OCI-LY3 (cell line): ENCODE results near the gene KDM4B.

Experiments
- CTCF ChIP-seq: fragments of 200-600, 300-600 bp; sonication (generic); IDR thresholded peaks from 2 replicates; pipeline ENCODE4 v1.5.1; 2014; ENCODE audit warnings: antibody characterized with exemption, low read length, low read depth
- EZH2phosphoT487 ChIP-seq: fragments of 200-600 bp; shearing (Covaris generic); IDR thresholded peaks from 2 replicates; pipeline ENCODE4 v1.6.1; 2018; ENCODE audit warnings: antibody characterized with exemption, mixed run types, low read depth

- peak; percentile 34; the same call in 1 of the 2 replicates for TF ChIP-seq CTCF
- TF ChIP-seq EZH2phosphoT487 = no peak
These were observed 168.7 kb downstream of the KDM4B start for GRCh38 chr19:5137571-5138124.
